HepG2 (cell line): ENCODE results near the gene WDR70. TPM values are rescaled to one million over a fixed set of nuclear protein-coding genes. Genes with fewer than 3 reads are reported as not detected.

Experiments used
- ATAC-seq: fragments of 200-7000 bp; cut with Tn5 transposase; 3 replicates; pipeline ENCODE4 v1.9.1; 2020; ENCODE audit warnings: mild to moderate bottlenecking, moderate library complexity
- BruUV-seq: library from RNA; stranded (reverse); fragments of 400-500 nt; replicated peaks from 2 replicates; lab custom pipeline; 2021; lab: Mats Ljungman, UMichigan
- CTCF ChIA-PET: fragments of 300-600 bp; formaldehyde crosslinking; extraction: SDS; loops from one replicate; lab custom pipeline; 2021; ENCODE audit warnings: low total read pairs, inconsistent platforms, low intra/inter-chr PET ratio; lab: Yijun Ruan, JAX
- POLR2A ChIA-PET: fragments of 350-600 bp; sonication (Branson Sonifier 250); formaldehyde crosslinking; loops from one replicate; lab custom pipeline; 2020; ENCODE audit warnings: antibody characterized with exemption, inconsistent platforms; lab: Yijun Ruan, JAX
- DNase-seq: peaks from one replicate; pipeline ENCODE4 v3.0.0-alpha.2; 2015; ENCODE audit warnings: low spot score
- FAIRE-seq: peaks from 3 replicates; lab custom pipeline; 2011; peaks lifted over from hg19 to GRCh38; lab: Jason Lieb, UNC
- H2AFZ ChIP-seq: one replicate; pipeline ENCODE4 v1.6.1; 2011; ENCODE audit warnings: low read length, inconsistent platforms
- H3K27ac ChIP-seq: fragments of 300-600 bp; 3 replicates; pipeline ENCODE4 v1.8.0; 2011; ENCODE audit warnings: mixed run types, mild to moderate bottlenecking, mixed read lengths, low read length, inconsistent platforms; ENCODE audit not compliant: insufficient read depth; ENCODE audit errors: extremely low read length
- H3K27me3 ChIP-seq, 2 experiments: fragments of 200-600 bp in 1 of 2; 2 replicates in 1 of 2; 3 replicates in 1 of 2; pipeline versions ENCODE4 v1.6.0 to v1.8.0; 2011; ENCODE audit warnings: low read length in 2 of 2, mild to moderate bottlenecking in 2 of 2, moderate library complexity in 2 of 2, inconsistent platforms in 1 of 2; ENCODE audit not compliant: insufficient read depth in 2 of 2, control insufficient read depth in 1 of 2
- H3K36me3 ChIP-seq, 2 experiments: fragments of 200-600 bp in 1 of 2; replicated peaks in 1 of 2; 2 replicates in 1 of 2; 3 replicates in 1 of 2; pipeline versions ENCODE4 v1.5.1 to v1.8.0; 2011; ENCODE audit warnings: low read length in 2 of 2, inconsistent platforms in 1 of 2; ENCODE audit not compliant: insufficient read depth in 2 of 2, control insufficient read depth in 1 of 2
- H3K4me1 ChIP-seq: 2 replicates; pipeline ENCODE4 v1.5.1; 2012; ENCODE audit warnings: low read length, inconsistent platforms; ENCODE audit not compliant: insufficient read depth
- H3K4me2 ChIP-seq: 2 replicates; pipeline ENCODE4 v1.6.0; 2011; ENCODE audit warnings: low read depth, low read length, inconsistent platforms
- H3K4me3 ChIP-seq, 3 experiments: fragments of 200-600 bp in 1 of 3; sonication (generic), shearing (Covaris generic) in 1 of 3; replicated peaks in 1 of 3; 2 replicates each; pipeline ENCODE4 v1.5.1; 2011 to 2016; ENCODE audit warnings: low read length in 3 of 3, inconsistent platforms in 2 of 3, low read depth in 2 of 3, mild to moderate bottlenecking in 2 of 3, control low read depth in 1 of 3, mixed read lengths in 1 of 3; ENCODE audit not compliant: insufficient read depth in 1 of 3
- H3K79me2 ChIP-seq: one replicate; pipeline ENCODE4 v1.6.1; 2011; ENCODE audit warnings: low read length, inconsistent platforms; ENCODE audit not compliant: insufficient read depth
- H3K9ac ChIP-seq: 2 replicates; pipeline ENCODE4 v1.6.0; 2011; ENCODE audit warnings: mild to moderate bottlenecking, low read depth, low read length, inconsistent platforms; ENCODE audit not compliant: insufficient read depth
- H3K9me3 ChIP-seq: 2 replicates; pipeline ENCODE4 v1.5.1; 2012; ENCODE audit warnings: mild to moderate bottlenecking, low read length
- H4K20me1 ChIP-seq: 2 replicates; pipeline ENCODE4 v1.6.0; 2011; ENCODE audit warnings: inconsistent platforms, mild to moderate bottlenecking, low read length, moderate library complexity; ENCODE audit not compliant: insufficient read depth
- AGO2 ChIP-seq: fragments of 200-400 bp; formaldehyde crosslinking; optimal IDR thresholded peaks from 2 replicates; pipeline ENCODE3; 2017; ENCODE audit warnings: mild to moderate bottlenecking, low read depth, low read length, moderate library complexity
- HMGA1 ChIP-seq: sonication (generic); formaldehyde crosslinking; conservative IDR thresholded peaks from 2 replicates; pipeline ENCODE4 v1.4.0; 2020; ENCODE audit warnings: missing genetic modification reagents
- PRDM10 ChIP-seq: sonication (generic); formaldehyde crosslinking; IDR thresholded peaks from 2 replicates; pipeline ENCODE4 v1.4.0; 2020; ENCODE audit warnings: low read depth, missing genetic modification reagents
- ZNF34 ChIP-seq: sonication (generic); formaldehyde crosslinking; IDR thresholded peaks from 2 replicates; pipeline ENCODE4 v1.4.0; 2020; ENCODE audit warnings: mild to moderate bottlenecking, missing genetic modification reagents, borderline replicate concordance
- ZNF737 ChIP-seq: sonication (generic); formaldehyde crosslinking; IDR thresholded peaks from 2 replicates; pipeline ENCODE4 v1.5.0; 2020; ENCODE audit warnings: missing genetic modification reagents, mild to moderate bottlenecking, borderline replicate concordance
- in situ Hi-C: cut with HindIII; loops from 2 replicates; pipeline ENCODE4 v1.10.0; 2017; ENCODE audit warnings: low pct_unique_long_range_greater_than_20kb; ENCODE audit not compliant: extremely low pct_ligation_motif_present
- intact Hi-C: fragments of 100-400 bp; cut with micrococcal nuclease; formaldehyde crosslinking; loops from one replicate; pipeline ENCODE4 v1.10.0; 2022; ENCODE audit not compliant: unreplicated experiment
- polyA plus RNA-seq, 8 experiments: library from polyadenylated mRNA; depleted of rRNA in 3 of 8; stranded (reverse) in 7 of 8; unstranded in 1 of 8; fragments of >200 nt; fragmentation: Illumina TruSeq in 4 of 8; extraction: Trizol in 4 of 8; gene quantifications; 2 replicates each; pipeline versions ENCODE4 v1.2.1 to v1.2.3, GENCODE V29; 2011 to 2016; ENCODE audit warnings: low read depth in 4 of 8, missing spikeins in 1 of 8, mixed read lengths in 1 of 8; ENCODE audit not compliant: insufficient read depth in 1 of 8
- total RNA-seq, 5 experiments: library from RNA; depleted of rRNA; stranded (reverse); fragments of >200 nt; fragmentation: Illumina TruSeq; extraction: Trizol; gene quantifications; 2 replicates each; pipeline ENCODE4 v1.2.3, GENCODE V29; 2016; ENCODE audit warnings: low read depth in 1 of 5

The WDR70 gene
- total and polyA plus RNA-seq, 2 of the 13 experiments (the other 11 are each of a cell fraction or from before 2014, with no cell fraction given): 14.6 to 30.6 TPM

GRCh38 chr5:37767961-37768360 lies 388.8 kb downstream of the WDR70 start (continued):
- TF ChIP-seq HMGA1 (CRISPR knock-in tag): no peak

- no peak for ATAC-seq
- H3K4me1 ChIP-seq: peaks cover 21% of the 10 kb centered on the region; the same call in 1 of the 2 replicates
- CTCF ChIA-PET: no interaction called here
- TF ChIP-seq PRDM10 (CRISPR knock-in tag) (no peak), ZNF34 (CRISPR knock-in tag) (no peak), ZNF737 (no peak), AGO2 (no peak)
- TF ChIP-seq, all 625 proteins: peak for 0
- FAIRE-seq (no peak), DNase-seq (no peak)
- Histone ChIP-seq H3K36me3 (no peaks in the 10 kb centered on the region), H3K9me3 (peaks cover 3% of the 10 kb centered on the region; the same call in 1 of the 2 replicates), H3K79me2 (no peaks in the 10 kb centered on the region), H3K27ac (no peak overlapping the region), H3K9ac (no peak overlapping the region), H3K27me3 (no peaks in the 10 kb centered on the region), H3K4me2 (no peak overlapping the region), H4K20me1 (no peaks in the 10 kb centered on the region), H2AFZ (no peak overlapping the region), H3K4me3 (no peak overlapping the region)
- POLR2A ChIA-PET: no interaction called here
- in situ Hi-C loops: no loop called here
- intact Hi-C loops: no loop called here
- BruUV-seq: no TSS peak
Measured at GRCh38 chr5:37768371-37768770, 389.3 kb downstream of the WDR70 start.
